AG09309 (cell line): Measurements from ENCODE around the gene CISD3.

Experiments used
- DNase-seq: peaks from one replicate; pipeline ENCODE4 v3.0.0-alpha.2; 2010; ENCODE audit warnings: low read depth
- H3K4me3 ChIP-seq: 2 replicates; pipeline ENCODE4 v1.5.1; 2011; ENCODE audit warnings: mild to moderate bottlenecking, low read depth, low read length, moderate library complexity; ENCODE audit not compliant: control insufficient read depth
- TF ChIP-seq, protein P1 (sequence below): IDR thresholded peaks from 2 replicates; pipeline ENCODE4 v1.5.1; 2011; ENCODE audit warnings: mild to moderate bottlenecking, low read depth, low read length, inconsistent platforms; ENCODE audit not compliant: insufficient read depth, control insufficient read depth; ENCODE audit errors: missing control alignments

Gene CISD3

DNA sequence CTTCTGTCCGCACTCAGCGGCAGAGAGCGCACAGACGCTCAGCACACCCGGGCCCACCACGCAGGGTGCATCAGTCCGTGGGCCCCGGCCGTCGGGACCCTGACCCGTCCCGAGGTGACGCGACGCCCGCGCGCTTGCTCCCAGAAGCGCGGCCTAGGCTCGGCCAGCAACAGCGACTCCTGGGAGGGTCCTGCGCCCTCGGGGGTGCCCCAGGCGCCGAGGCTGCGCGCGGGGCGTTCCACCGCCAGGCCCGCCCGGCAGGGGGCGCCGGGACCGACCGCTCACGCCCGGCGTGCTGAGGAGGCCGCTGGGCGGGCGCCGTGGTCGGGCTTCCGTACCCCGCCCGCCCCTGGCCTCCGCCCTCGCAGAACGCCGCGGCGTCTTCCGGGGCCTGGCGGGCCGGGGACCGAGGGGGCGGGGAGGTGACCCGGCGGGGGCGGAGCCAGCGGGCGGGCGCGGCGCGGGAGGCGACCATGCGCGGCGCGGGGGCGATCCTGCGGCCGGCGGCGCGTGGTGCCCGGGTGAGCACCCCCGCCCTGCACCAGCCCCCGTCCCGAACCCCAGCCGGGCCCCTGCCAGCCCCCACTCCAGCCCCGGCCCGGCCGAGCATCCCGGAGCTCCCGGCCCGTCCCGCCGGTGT lies at the start of gene CISD3:
CISD3 (plus strand) TSS at position 456 of the 640 bp plus-strand sequence; CDS start at position 474, 18 bp downstream.
- H3K4me3 ChIP-seq, result peak within 1 kb of the TSS; percentile 84
- TF ChIP-seq, protein P1, sequence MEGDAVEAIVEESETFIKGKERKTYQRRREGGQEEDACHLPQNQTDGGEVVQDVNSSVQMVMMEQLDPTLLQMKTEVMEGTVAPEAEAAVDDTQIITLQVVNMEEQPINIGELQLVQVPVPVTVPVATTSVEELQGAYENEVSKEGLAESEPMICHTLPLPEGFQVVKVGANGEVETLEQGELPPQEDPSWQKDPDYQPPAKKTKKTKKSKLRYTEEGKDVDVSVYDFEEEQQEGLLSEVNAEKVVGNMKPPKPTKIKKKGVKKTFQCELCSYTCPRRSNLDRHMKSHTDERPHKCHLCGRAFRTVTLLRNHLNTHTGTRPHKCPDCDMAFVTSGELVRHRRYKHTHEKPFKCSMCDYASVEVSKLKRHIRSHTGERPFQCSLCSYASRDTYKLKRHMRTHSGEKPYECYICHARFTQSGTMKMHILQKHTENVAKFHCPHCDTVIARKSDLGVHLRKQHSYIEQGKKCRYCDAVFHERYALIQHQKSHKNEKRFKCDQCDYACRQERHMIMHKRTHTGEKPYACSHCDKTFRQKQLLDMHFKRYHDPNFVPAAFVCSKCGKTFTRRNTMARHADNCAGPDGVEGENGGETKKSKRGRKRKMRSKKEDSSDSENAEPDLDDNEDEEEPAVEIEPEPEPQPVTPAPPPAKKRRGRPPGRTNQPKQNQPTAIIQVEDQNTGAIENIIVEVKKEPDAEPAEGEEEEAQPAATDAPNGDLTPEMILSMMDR, result peak; percentile 19
- DNase-seq, result no peak

DNA sequence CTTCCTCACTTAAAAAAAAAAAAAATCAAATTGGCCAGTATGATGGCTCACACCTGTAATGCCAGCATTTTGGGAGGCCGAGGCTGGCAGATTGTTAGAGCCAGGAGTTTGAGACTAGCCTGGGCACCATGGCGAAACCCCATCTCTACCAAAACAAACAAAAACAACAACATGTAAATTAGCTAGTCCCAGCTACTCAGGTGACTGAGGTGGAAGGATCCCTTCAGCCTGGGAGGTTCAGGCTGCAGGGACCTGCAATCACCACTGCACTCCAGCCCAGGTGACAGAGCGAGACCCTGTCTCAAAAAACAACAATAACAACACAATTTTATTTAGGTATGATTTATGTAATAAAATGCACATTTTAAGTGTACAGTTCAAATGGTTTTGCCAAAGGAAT lies 49.0 kb upstream of the CISD3 start:
- DNase-seq, result no peak
- no peak overlapping the region for H3K4me3 ChIP-seq
- TF ChIP-seq, protein P1, result no peak

DNA sequence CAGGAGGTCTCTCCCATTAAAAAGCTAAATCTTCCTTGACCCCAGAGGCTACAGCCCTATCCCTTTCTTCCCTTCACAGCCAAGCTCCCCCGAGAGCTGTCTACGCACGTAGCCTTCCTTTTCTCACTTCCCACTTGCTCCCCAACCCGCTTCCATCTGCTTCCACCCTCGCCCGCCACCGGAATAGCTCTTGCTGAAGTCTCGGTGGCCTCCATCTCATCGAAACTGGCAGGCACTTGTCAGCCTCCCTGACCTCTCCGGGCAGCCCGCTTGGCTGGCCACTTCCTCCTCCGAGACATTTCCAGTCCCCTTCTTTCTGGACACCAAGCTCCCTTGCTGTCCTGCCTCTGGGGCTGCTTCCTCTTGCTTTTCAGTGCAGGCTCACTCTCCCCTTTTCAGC lies 44.6 kb upstream of the CISD3 start:
- no peak overlapping the region for H3K4me3 ChIP-seq
- TF ChIP-seq, protein P1, result no peak
- no peak for DNase-seq

DNA sequence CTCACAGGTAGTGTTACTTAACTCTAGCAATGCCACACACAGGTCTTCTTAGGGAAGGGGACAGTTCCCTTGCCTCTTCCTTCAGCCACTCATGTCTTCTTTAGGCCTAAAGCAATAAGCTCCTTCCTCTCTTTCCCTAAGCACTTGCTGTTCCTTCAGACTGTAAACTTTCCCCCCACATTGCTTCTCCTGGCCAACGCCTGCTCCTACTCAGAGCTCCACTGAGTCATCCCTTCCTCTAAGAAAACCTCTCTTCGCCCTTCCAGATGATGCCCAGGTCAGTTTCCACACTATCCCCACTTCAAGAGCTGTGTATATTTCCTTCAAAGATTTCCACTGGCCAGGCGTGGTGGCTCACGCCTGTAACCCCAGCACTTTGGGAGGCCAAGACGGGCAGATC lies 42.9 kb upstream of the CISD3 start:
- DNase-seq, result no peak
- H3K4me3 ChIP-seq, result no peak overlapping the region
- TF ChIP-seq, protein P1, result no peak

DNA sequence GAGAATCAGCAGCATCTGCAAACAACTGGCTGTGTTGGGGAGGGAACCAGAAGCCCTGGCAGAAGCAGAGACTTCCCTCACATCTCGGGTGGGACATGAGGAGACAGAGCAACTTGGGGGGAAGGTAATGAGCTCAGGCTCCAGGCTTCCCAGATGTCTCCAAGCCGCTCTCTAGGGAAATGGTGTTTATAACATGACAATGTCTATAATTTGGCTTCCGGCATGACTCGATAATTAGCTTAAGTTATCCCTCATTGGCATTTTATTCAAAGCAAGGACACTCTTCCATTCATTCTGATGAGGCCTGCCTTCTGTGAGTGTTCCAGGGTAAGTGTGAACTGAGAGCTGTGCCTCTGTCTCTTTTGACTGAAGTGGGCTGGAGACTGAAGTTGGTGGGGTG lies 39.8 kb upstream of the CISD3 start:
- no peak for DNase-seq
- TF ChIP-seq, protein P1, result no peak
- no peak overlapping the region for H3K4me3 ChIP-seq

DNA sequence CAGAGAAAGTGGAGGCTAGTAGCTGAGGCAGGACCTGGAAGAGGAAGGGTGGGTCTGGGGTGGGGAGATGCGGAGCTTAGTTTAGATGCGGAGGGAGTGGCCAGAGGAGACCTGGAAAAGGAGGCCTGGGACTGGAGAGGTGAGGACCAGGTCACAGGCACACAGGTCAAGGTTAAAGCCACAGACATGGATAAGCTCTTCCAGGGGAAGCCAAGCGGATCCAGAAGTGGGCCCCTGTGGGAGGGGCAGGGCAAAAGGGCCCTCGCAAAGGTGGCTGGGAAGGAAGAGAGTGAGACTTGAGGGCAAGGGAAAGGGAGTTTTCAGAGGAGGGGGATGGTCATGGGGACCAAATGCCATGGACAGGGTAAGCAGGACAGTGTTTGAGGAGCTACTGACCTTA lies 39.0 kb upstream of the CISD3 start:
- H3K4me3 ChIP-seq, result no peak overlapping the region
- TF ChIP-seq, protein P1, result no peak
- DNase-seq, result no peak
